ENCODE data around the gene LARP6.
"Not testable (repeated sequence)": the region's sequence is repeated elsewhere in the genome, so short reads cannot be mapped to it uniquely, and the experiment has no call there.

DNA sequence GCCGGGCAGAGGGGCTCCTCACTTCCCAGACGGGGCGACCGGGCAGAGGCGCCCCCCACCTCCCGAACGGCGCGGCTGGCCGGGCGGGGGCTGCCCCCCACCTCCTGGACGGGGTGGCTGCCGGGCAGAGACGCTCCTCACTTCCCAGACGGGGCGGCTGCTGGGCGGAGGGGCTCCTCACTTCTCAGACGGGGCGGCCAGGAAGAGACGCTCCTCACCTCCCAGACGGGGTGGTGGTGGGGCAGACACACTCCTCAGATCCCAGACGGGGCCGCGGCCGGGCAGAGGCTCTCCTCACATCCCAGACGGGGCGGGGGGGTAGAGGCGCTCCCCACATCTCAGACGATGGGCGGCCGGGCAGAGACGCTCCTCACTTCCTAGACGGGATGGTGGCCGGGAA is 17.5 kb upstream of the LARP6 start:
- not testable (repeated sequence) for TF ChIP-seq CTCF (IDR thresholded peaks at IDR 0.05 in 4 of 5, conservative IDR thresholded peaks at IDR 0.05 in 1 of 5); POLR2A (IDR thresholded peaks at IDR 0.05)

Measured in gastrocnemius medialis (tissue), 4 donors.